Fibroblast of pulmonary artery (primary cell): Measurements from ENCODE around the gene DCBLD2.
"Not testable (repeated sequence)": the region's sequence is repeated elsewhere in the genome, so short reads cannot be mapped to it uniquely, and the experiment has no call there.

ENCODE experiments used
- DNase-seq: peaks from one replicate; pipeline ENCODE4 v3.0.0-alpha.2; 2010; ENCODE audit warnings: low read depth
- H3K4me3 ChIP-seq: replicated peaks from 2 replicates; pipeline ENCODE4 v1.5.1; 2011; ENCODE audit warnings: low read depth, mild to moderate bottlenecking, control low read depth, low read length, moderate library complexity
- CTCF ChIP-seq: IDR thresholded peaks from 2 replicates; pipeline ENCODE4 v1.5.1; 2011; ENCODE audit warnings: mild to moderate bottlenecking, control low read depth, low read length, inconsistent platforms; ENCODE audit errors: missing control alignments

Gene DCBLD2

GRCh38 chr3:98884675-98885371 lies 16.7 kb downstream of the DCBLD2 start:
- peak; percentile 71 for DNase-seq
- H3K4me3 ChIP-seq, result peak overlapping the region; percentile 21
- TF ChIP-seq CTCF, result no peak

GRCh38 chr3:98882614-98883333 lies 18.7 kb downstream of the DCBLD2 start:
- not testable (repeated sequence) for DNase-seq, H3K4me3 ChIP-seq

- H3K4me3 ChIP-seq, result no peak overlapping the region
- TF ChIP-seq CTCF, result no peak
- no peak for DNase-seq
Observed at GRCh38 chr3:98877132-98877531, 24.4 kb downstream of the DCBLD2 start.

- no peak overlapping the region for H3K4me3 ChIP-seq
- no peak for TF ChIP-seq CTCF
- no peak for DNase-seq
Observed at GRCh38 chr3:98875535-98875934, 26.0 kb downstream of the DCBLD2 start.

- DNase-seq, result no peak
- H3K4me3 ChIP-seq, result no peak overlapping the region
- TF ChIP-seq CTCF, result no peak
Observed at GRCh38 chr3:98874602-98875249, 26.8 kb downstream of the DCBLD2 start.

GRCh38 chr3:98869391-98869790 lies 32.1 kb downstream of the DCBLD2 start:
- no peak for TF ChIP-seq CTCF
- DNase-seq, result no peak
- no peak overlapping the region for H3K4me3 ChIP-seq

GRCh38 chr3:98857971-98858370 lies 43.5 kb downstream of the DCBLD2 start:
- DNase-seq, H3K4me3 ChIP-seq: not testable (repeated sequence)

- not testable (repeated sequence) for DNase-seq, H3K4me3 ChIP-seq
Observed at GRCh38 chr3:98857258-98857657, 44.2 kb downstream of the DCBLD2 start.
